Choroid plexus epithelial cell (primary cell): ENCODE data around the gene HAUS7.

ENCODE experiments used
- DNase-seq: peaks from one replicate; pipeline ENCODE4 v3.0.0-alpha.2; 2010; ENCODE audit warnings: low read depth
- H3K4me3 ChIP-seq: 2 replicates; pipeline ENCODE4 v1.5.1; 2011; ENCODE audit warnings: low read depth, mild to moderate bottlenecking, control low read depth, low read length, moderate library complexity
- TF ChIP-seq, protein P1 (sequence below): conservative IDR thresholded peaks from 2 replicates; pipeline ENCODE4 v1.5.1; 2011; ENCODE audit warnings: low read depth, mild to moderate bottlenecking, control low read depth, inconsistent platforms, low read length, moderate library complexity

Gene HAUS7

DNA sequence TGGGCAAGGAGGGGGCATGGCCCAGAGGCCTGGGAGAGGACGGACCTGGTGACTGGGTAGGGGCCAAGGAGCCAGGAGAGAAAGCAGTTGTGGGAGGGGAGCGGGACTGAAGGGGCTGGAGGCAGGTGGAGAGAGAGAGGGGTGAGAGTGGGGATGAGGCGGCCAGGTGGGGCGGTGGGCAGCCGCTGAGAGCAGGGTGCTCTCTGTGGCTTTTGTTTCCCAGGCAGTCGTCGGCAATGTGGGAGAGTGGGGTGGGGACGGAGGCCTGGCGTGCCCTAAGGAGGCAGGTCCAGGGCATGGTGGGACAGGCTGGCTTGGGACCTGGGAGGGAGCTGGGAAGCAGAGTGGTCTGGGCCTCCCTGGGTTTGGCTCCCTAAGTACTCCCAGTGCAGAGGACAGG is 43.9 kb upstream of the HAUS7 start:
- DNase-seq = no peak
- TF ChIP-seq, protein P1, sequence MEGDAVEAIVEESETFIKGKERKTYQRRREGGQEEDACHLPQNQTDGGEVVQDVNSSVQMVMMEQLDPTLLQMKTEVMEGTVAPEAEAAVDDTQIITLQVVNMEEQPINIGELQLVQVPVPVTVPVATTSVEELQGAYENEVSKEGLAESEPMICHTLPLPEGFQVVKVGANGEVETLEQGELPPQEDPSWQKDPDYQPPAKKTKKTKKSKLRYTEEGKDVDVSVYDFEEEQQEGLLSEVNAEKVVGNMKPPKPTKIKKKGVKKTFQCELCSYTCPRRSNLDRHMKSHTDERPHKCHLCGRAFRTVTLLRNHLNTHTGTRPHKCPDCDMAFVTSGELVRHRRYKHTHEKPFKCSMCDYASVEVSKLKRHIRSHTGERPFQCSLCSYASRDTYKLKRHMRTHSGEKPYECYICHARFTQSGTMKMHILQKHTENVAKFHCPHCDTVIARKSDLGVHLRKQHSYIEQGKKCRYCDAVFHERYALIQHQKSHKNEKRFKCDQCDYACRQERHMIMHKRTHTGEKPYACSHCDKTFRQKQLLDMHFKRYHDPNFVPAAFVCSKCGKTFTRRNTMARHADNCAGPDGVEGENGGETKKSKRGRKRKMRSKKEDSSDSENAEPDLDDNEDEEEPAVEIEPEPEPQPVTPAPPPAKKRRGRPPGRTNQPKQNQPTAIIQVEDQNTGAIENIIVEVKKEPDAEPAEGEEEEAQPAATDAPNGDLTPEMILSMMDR = no peak
- H3K4me3 ChIP-seq = no peak overlapping the region

DNA sequence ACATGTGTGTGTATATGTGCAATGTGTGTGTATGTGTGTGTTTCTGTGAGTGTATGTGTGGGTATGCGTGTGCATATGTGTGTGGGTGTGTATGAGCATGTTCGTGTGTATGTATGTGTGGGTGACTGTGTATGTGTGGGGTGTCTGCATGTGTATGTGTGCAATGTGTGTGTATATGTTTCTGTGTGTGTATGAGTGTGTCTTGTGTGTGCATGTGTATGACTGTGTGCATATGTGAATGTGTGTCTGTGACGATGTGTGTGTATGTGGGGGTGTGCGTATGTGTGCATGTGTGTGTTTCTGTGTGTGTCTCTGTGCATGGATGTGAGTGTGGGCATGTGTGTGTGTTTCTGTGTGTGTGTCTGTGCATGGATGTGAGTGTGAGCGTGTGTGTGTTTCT is 42.9 kb upstream of the HAUS7 start:
- no peak for DNase-seq
- H3K4me3 ChIP-seq = no peak overlapping the region
- TF ChIP-seq, protein P1 = no peak

DNA sequence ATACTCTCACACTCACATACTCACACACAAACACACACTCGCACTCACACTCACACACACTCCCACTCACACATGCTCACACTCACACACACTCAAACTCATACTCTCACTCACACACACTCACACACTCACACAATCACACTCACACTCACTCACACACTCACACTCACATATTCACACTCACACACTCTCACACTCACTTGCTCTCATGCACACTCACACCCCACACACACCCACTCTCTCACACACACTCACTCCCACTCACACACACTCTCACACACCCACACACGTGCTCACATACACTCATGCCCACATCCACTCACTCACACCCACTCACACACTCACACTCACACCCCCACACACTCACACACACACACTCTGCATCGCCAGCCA is 42.1 kb upstream of the HAUS7 start:
- TF ChIP-seq, protein P1 = no peak
- no peak for DNase-seq
- no peak overlapping the region for H3K4me3 ChIP-seq

DNA sequence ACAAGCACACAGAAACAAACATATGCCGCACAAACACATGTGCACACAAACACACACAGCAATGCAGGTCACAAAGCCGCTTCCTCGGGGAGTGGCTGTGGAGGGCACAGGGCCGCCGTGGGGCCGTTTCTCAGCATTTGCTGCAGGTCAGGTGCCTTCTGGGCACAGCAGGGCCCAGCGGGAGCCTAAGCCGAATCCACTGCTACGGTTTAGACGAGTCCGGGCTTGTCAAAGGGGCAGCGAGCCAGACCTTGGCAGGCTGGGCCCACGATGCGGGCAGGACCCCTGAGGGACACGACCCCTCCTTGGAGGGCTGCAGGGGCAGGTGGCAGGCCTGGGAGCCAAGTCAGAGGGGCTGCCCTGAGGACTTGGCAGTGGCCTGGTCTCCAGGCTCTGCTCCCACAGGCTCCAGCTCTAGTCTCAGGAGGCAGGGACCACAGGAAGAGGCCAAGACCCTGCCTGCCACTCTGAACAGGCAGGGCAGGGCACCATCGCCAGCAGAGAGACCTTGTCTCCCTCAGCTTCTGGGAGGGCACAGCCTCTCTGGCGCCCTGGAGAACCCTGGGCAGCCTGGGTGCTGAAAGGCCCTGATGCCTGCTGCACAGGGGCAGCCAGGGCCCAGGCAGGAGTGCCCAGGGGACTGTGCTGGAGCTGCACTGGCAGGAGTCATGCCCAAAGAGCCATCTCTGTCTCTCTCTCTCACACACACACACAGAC is 41.6 kb upstream of the HAUS7 start:
- no peak overlapping the region for H3K4me3 ChIP-seq
- DNase-seq = no peak
- TF ChIP-seq, protein P1 = no peak

DNA sequence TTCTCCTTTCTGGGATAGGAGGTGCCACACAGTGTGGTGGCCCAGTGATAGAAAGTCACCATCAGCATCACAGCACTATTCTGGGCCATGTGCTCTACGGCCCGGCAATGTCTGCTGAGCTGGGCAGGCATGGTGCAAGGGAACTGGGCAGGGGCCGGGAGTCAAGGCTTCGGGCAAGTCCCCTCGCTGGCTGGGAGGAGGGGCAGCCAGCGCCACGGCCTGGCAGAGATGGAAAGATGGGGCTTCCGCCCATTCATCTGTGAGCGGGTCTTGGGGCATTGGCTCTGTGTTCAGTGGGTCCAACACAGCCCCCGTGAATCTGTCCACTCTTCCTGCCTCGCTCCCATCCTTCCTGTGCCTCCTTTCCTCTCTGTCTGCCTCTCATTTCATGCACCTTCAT is 40.0 kb upstream of the HAUS7 start:
- DNase-seq = no peak
- TF ChIP-seq, protein P1 = no peak
- H3K4me3 ChIP-seq = no peak overlapping the region

DNA sequence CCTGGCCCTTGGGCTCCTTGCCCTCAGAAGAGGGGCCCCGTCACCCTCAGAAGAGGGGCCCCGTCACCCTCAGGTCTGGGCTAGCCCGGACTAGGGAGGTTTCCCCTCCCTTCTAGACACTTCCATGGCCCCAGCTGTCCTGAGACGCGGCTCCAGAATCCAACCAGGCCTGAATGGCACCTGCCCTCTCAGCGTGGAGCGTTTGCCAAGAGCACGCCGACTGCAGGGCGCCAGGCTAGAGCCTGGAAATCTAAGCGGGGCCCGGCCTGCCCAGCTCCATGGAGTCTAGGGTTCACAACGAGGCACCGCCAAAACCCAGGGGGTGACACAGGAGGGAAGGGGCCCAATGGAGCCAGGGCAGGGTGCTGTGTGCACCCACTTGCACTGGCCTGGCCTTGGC is 39.2 kb upstream of the HAUS7 start:
- H3K4me3 ChIP-seq = no peak overlapping the region
- DNase-seq = no peak
- TF ChIP-seq, protein P1 = no peak

DNA sequence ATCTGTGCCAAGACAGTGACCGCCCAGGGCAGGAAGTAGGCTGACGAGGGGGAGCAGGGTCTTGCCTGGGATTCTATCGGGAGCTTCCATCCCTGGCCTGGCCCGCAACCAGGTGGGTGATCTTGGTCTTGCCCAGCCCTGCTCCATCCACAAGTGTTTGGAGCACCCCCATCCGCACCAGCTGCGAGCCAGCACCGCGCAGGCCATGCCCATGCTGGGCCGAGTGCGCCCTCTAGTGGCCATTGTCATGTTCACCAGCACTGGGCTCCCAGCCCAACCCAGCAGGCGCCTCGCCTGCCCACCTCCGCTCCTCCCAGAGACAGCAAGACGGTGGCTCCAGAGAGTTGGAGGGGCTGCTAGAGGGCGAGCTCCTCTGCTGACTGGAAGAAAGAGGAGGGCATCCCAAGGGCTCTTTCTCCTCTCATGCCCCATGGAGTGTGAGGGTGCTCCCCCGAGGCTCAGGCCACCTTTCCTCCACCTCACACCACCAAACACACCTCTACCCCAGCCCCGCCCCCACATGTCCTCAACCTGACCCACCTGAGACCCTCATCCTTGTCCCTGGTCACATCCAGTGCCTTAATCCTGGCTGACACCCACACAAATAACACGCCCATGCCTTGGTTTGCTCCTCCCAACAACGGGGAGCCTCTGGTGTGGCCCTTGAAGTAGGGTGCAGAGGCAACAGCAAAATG is 37.3 kb upstream of the HAUS7 start:
- peak; percentile 76 for DNase-seq
- H3K4me3 ChIP-seq = no peak overlapping the region
- TF ChIP-seq, protein P1 = peak; percentile 76
